ENCODE measurements around the gene ATXN7L1. TPM values are rescaled to one million over a fixed set of nuclear protein-coding genes. Genes with fewer than 3 reads are reported as not detected.

Gene ATXN7L1
- total and polyA plus RNA-seq, 2 of the 4 experiments (the other 2 are of a cell fraction) = 3.5 to 4.3 TPM

DNA sequence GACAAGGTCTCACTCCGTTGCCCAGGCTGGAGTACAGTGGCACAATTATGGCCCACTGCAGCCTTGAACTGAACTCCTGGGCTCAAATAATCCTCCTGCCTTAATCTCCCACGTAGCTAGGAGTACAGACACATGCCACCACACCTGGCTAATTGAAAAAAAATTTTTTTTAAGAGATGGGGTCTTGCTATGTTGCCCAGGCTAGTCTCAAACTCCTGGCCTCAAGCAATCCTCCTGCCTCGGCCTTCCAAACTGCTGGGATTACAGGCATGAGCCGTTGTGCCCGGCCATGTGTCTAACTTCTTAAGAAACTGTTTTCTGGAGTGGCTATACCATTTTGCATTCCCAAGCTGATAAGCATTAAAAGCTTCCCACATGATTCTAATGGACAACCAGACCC is 285.6 kb downstream of the ATXN7L1 start:
- Histone ChIP-seq H3K27ac (ENCODE audit: insufficient read depth, low read length) (no peak overlapping the region), H3K36me3 (ENCODE audit: control insufficient read depth, insufficient read depth, low read length) (no peaks in the 10 kb centered on the region), H3K9me3 (ENCODE audit: control insufficient read depth, insufficient read depth, low read length) (no peaks in the 10 kb centered on the region), H3K9me1 (ENCODE audit: insufficient read depth, low read length) (no peaks in the 10 kb centered on the region), H2BK20ac (ENCODE audit: low read depth, low read length) (no peak overlapping the region), H2BK15ac (ENCODE audit: low read depth, low read length) (no peak overlapping the region), H3K4ac (ENCODE audit: low read depth, low read length) (no peak overlapping the region), H3K14ac (replicated peaks; ENCODE audit: low read depth, low read length) (no peak overlapping the region), H4K20me1 (ENCODE audit: insufficient read depth, low read length) (no peaks in the 10 kb centered on the region), H3K9ac (ENCODE audit: low read depth, low read length) (no peak overlapping the region), H3K56ac (ENCODE audit: extremely low read depth, insufficient read depth, low read length) (no peak overlapping the region), H3K18ac (ENCODE audit: low read depth, low read length) (no peak overlapping the region), H2AK5ac (ENCODE audit: low read depth, low read length) (no peak overlapping the region), H2BK5ac (ENCODE audit: low read depth, low read length, poor library complexity, severe bottlenecking) (no peak overlapping the region), H3K4me3 (ENCODE audit: insufficient read depth, low read depth, low read length) (no peak overlapping the region), H3K27me3 (ENCODE audit: control insufficient read depth, insufficient read depth, low read length) (0 out of 2 replicates have a peak, but pooled peaks cover 3% of the 10 kb centered on the region), H4K8ac (ENCODE audit: low read depth in 2 of 2, low read length in 2 of 2) (no peak overlapping the region), H4K5ac (ENCODE audit: low read depth, low read length) (no peak overlapping the region), H4K91ac (ENCODE audit: insufficient read depth, low read depth, low read length) (no peak overlapping the region), H3K23ac (ENCODE audit: low read depth, low read length) (no peak overlapping the region), H3K79me1 (ENCODE audit: low read depth in 1 of 2, low read length in 2 of 2) (no peaks in the 10 kb centered on the region), H3K4me2 (ENCODE audit: low read depth, low read length) (no peak overlapping the region), H2BK120ac (ENCODE audit: low read depth, low read length) (no peak overlapping the region), H2AK9ac (replicated peaks; ENCODE audit: low read depth, low read length, poor library complexity) (no peak overlapping the region), H2AFZ (replicated peaks; ENCODE audit: low read length, poor library complexity) (no peak overlapping the region), H3K4me1 (ENCODE audit: control insufficient read depth, insufficient read depth, low read length) (no peaks in the 10 kb centered on the region)
- intact Hi-C loops (cut with micrococcal nuclease) = no loop called here
- dilution Hi-C loops (cut with HindIII; ENCODE audit: low sequenced_read_pairs, unreplicated experiment) = no loop called here
- 83% methylated on average over 3 of the region's 5 CpGs; no CpG with 5 or more reads in 1 of the 2 experiments for WGBS, 2 experiments (ENCODE audit: extremely low coverage in 2 of 2, insufficient read length in 1 of 2)
- ChIA-PET POLR2A (ENCODE audit: unreplicated experiment) (no interaction called here), CTCF (interaction anchor here (1.5 kb wide), 1 partner anchor 419 kb away, joined by 3 read pairs; no protein-coding TSS in a partner anchor)
- ATAC-seq (ENCODE audit: low read depth) = no peak
- TF ChIP-seq MAZ (IDR thresholded peaks at IDR 0.05; ENCODE audit: borderline replicate concordance, low read depth, low read length) (no peak), RCOR1 (IDR thresholded peaks at IDR 0.05; ENCODE audit: insufficient replicate concordance, low read length) (no peak), MXI1 (IDR thresholded peaks at IDR 0.05; ENCODE audit: borderline replicate concordance, low read depth, low read length) (no peak), USF2 (IDR thresholded peaks at IDR 0.05; ENCODE audit: low read depth, low read length) (no peak), ELK1 (IDR thresholded peaks at IDR 0.05; ENCODE audit: borderline replicate concordance, low read depth, low read length) (no peak)
- no peak for DNase-seq
- no TSS peak for BruUV-seq (replicated peaks)
- in situ Hi-C loops (cut with MboI; ENCODE audit: low sequenced_read_pairs) = no loop called here

Data from IMR-90 (cell line).